Urothelium cell line (cell line): ENCODE measurements around the gene NBPF1.
"Not testable (repeated sequence)": the region's sequence is repeated elsewhere in the genome, so short reads cannot be mapped to it uniquely, and the experiment has no call there.

Source experiments
- DNase-seq: peaks from one replicate; pipeline ENCODE4 v3.0.0; 2011; ENCODE audit warnings: low spot score, mixed read lengths
- FAIRE-seq: peaks from 2 replicates; lab custom pipeline; 2011; peaks lifted over from hg19 to GRCh38; lab: Jason Lieb, UNC

The NBPF1 gene

GRCh38 chr1:16607853-16608815 lies 5.2 kb downstream of the NBPF1 start:
- not testable (repeated sequence) for FAIRE-seq

GRCh38 chr1:16607433-16607851 lies 5.9 kb downstream of the NBPF1 start:
- DNase-seq (no peak), FAIRE-seq (no peak)

More at GRCh38 chr1:16607853-16608815, 5.2 kb downstream of the NBPF1 start:
- not testable (repeated sequence) for DNase-seq

- not testable (repeated sequence) for DNase-seq, FAIRE-seq
Measured at GRCh38 chr1:16606666-16607432, 6.5 kb downstream of the NBPF1 start.

GRCh38 chr1:16605532-16606505 lies 7.5 kb downstream of the NBPF1 start:
- FAIRE-seq, result no peak

GRCh38 chr1:16605213-16605525 lies 8.2 kb downstream of the NBPF1 start:
- no peak for FAIRE-seq
- no peak for DNase-seq

More at GRCh38 chr1:16605532-16606505, 7.5 kb downstream of the NBPF1 start:
- DNase-seq, result no peak

GRCh38 chr1:16604514-16605212 lies 8.7 kb downstream of the NBPF1 start:
- not testable (repeated sequence) for DNase-seq, FAIRE-seq

- DNase-seq, FAIRE-seq: not testable (repeated sequence)
Measured at GRCh38 chr1:16603623-16604022, 9.7 kb downstream of the NBPF1 start.

- DNase-seq, FAIRE-seq: not testable (repeated sequence)
Measured at GRCh38 chr1:16602336-16603011, 10.9 kb downstream of the NBPF1 start.

GRCh38 chr1:16600855-16601786 lies 12.2 kb downstream of the NBPF1 start:
- not testable (repeated sequence) for DNase-seq, FAIRE-seq

GRCh38 chr1:16599326-16599725 lies 14.0 kb downstream of the NBPF1 start:
- FAIRE-seq, DNase-seq: not testable (repeated sequence)

- DNase-seq, FAIRE-seq: not testable (repeated sequence)
Measured at GRCh38 chr1:16595216-16595615, 18.1 kb downstream of the NBPF1 start.

- not testable (repeated sequence) for DNase-seq, FAIRE-seq
Measured at GRCh38 chr1:16591845-16592244, 21.5 kb downstream of the NBPF1 start.

- DNase-seq, FAIRE-seq: not testable (repeated sequence)
Measured at GRCh38 chr1:16588081-16588480, 25.3 kb downstream of the NBPF1 start.

- not testable (repeated sequence) for DNase-seq, FAIRE-seq
Measured at GRCh38 chr1:16587639-16588038, 25.7 kb downstream of the NBPF1 start.

- FAIRE-seq, DNase-seq: not testable (repeated sequence)
Measured at GRCh38 chr1:16565324-16565723, 48.0 kb downstream of the NBPF1 start.

- DNase-seq, FAIRE-seq: not testable (repeated sequence)
Measured at GRCh38 chr1:16561035-16561434, 52.3 kb downstream of the NBPF1 start.

- not testable (repeated sequence) for FAIRE-seq, DNase-seq
Measured at GRCh38 chr1:16560498-16560897, 52.9 kb downstream of the NBPF1 start.

- not testable (repeated sequence) for FAIRE-seq
Measured at GRCh38 chr1:16559688-16560087, 53.7 kb downstream of the NBPF1 start.

More at GRCh38 chr1:16559688-16560087, 53.7 kb downstream of the NBPF1 start:
- not testable (repeated sequence) for DNase-seq
